Gastrocnemius medialis (tissue), 4 donors: ENCODE results near the gene APPBP2.

ENCODE experiments used
- CTCF ChIP-seq, 5 experiments: fragments of 450-650 bp in 3 of 5; fragments of 200-600 bp in 2 of 5; sonication (generic) in 2 of 5; IDR thresholded peaks in 4 of 5; conservative IDR thresholded peaks in 1 of 5; 1 replicate in 4 of 5; 2 replicates in 1 of 5; pipeline ENCODE4 v1.5.1; 2016 to 2019; ENCODE audit warnings: antibody characterized with exemption in 5 of 5, mild to moderate bottlenecking in 3 of 5, moderate library complexity in 3 of 5
- POLR2A ChIP-seq, 2 donors: fragments of 450-650 bp; IDR thresholded peaks; one replicate each; pipeline ENCODE4 v1.6.1; 2017; ENCODE audit warnings: antibody characterized with exemption in 2 of 2, mild to moderate bottlenecking in 2 of 2, moderate library complexity in 2 of 2

GRCh38 chr17:60525685-60526514 lies at the start of gene APPBP2:
- TF ChIP-seq CTCF (IDR thresholded peaks at IDR 0.05 in 4 of 5, conservative IDR thresholded peaks at IDR 0.05 in 1 of 5) (no peak), POLR2A (IDR thresholded peaks at IDR 0.05) (peak; percentile 85 to 88)
